ENCODE results near the gene FBXL17.

DNA sequence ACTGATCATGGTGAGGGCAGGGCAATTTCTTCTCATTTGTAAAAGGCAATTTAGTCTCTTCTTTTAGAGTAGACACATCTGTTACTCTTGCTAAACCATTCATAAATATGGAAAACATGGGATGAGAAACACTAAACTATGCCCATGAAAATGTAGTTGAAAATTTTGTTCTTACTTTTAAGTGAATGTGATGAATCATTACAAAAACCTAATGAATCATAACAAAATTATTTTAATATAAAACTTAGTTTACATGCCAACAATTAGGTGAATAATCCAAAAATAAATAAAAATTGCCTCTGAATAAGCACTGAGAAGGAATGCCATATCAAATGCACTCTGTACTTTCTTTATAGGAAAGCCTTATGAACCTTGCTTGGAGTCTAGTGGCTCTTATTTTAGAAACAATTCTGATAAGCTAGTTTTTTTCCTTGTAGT, 413.5 kb downstream of the FBXL17 start:
- no peak for TF ChIP-seq POLR2A (IDR thresholded peaks at IDR 0.05; ENCODE audit: low read depth)
- TF ChIP-seq POLR2AphosphoS5 (IDR thresholded peaks at IDR 0.05), result no peak

Data from esophagus muscularis mucosa (tissue), 2 donors.